Retina (tissue), 1 donor: ENCODE measurements around the gene DPP4.

Experiments used
- DNase-seq: peaks from one replicate; pipeline ENCODE4 v3.0.0-alpha.2; 2016

DPP4 gene

DNA sequence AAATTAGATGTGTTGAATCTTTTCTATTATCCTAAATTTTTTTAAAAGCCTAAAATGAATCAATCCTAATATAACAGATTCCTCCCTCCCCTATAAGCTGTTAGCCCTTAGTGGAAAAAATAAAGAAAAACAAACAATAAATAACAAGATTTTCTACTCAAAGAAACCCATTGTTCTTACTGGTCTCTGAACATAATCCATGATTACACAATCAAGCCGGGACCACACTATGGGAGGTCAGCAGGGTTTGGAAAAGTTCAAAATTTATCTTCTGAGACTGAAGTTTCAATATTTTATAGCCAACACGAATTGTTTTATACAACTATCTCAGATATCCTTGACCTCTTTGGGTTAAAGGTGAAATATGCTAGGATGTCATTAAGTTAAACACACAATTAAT, 57.9 kb downstream of the DPP4 start:
- DNase-seq = no peak

DNA sequence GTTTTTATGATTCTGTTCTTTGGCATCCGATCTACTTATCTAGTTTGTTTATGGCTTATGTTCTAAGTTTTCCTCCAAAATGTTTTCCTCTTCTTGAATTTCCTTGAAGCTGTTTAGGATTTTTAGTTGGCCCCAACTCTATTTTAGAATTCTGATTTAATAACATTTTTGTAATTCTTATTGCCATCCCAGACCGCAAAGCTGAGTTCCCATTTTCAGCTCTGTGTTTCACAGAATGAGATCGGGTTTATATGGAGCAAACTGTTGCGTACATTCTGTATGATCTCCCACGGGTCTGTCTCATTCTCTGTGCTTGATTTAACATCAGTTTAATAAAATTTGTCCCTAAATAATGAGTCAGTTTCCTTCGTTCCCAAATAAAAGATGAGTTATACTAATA, 59.3 kb downstream of the DPP4 start:
- DNase-seq = no peak

DNA sequence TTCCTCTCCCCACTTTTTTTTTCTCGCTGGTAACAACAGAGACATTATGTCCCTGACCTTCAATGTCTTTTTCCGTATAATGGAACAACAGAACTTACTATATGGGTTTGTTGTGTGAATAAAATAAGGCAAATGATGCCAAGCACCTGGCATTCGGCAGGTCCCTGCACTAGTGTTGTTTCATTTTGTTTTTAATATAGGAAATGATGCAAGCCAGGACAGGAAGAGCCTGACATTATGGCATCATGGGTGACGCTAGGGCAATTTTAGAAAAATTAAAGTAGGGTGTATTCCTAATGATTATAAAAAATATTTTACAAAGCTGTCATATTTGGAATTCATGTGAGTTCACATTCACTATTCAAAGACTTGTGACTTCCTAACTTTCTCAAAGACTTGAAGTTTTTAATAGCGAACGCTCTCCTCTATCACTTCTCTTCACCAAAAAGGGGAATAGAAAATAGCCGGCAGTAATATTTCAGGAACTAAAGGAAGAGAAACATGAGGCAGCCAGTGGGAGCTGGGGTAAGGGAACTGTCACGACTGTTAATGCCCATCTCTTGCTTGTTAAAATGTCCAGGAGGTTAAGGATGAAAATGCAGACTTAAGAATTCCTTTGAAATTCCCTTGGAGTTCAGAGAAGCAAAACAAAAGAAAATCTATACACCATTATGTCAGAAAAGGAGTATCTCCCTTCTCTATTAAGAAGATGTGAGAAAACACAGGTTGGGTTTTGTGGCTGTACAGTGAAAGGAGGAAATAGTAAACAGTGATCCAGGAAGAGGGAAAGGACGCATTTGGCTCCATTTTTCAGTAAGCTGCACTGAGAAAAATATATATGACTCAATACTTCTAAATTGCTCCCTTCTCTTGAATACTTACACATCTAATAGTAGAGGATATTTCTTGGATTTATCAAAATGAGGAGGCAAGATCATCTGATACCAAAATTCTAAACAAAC, 60.2 kb downstream of the DPP4 start:
- no peak for DNase-seq

DNA sequence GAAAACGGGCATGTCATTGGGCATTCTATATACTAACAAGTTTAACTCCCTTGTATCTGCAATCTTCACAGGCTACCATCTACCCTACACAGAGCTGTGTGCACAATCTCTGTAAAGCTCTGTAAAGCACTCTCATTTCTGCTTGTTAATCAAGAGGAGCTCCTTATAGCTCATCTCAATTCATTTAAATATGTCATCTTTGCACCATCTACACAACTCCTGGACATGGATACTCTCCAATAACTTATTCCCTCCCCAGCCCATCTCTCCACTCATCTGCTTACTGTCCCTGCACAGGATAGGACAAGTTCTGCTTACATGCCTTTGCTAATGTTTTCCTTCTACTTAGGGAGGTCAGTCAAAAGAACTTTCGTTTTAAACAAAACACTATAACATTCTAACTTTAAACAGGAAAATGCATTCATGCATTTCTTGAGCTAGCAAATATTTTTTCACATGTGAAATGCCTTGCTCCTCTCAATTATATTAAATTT, 61.4 kb downstream of the DPP4 start:
- no peak for DNase-seq

DNA sequence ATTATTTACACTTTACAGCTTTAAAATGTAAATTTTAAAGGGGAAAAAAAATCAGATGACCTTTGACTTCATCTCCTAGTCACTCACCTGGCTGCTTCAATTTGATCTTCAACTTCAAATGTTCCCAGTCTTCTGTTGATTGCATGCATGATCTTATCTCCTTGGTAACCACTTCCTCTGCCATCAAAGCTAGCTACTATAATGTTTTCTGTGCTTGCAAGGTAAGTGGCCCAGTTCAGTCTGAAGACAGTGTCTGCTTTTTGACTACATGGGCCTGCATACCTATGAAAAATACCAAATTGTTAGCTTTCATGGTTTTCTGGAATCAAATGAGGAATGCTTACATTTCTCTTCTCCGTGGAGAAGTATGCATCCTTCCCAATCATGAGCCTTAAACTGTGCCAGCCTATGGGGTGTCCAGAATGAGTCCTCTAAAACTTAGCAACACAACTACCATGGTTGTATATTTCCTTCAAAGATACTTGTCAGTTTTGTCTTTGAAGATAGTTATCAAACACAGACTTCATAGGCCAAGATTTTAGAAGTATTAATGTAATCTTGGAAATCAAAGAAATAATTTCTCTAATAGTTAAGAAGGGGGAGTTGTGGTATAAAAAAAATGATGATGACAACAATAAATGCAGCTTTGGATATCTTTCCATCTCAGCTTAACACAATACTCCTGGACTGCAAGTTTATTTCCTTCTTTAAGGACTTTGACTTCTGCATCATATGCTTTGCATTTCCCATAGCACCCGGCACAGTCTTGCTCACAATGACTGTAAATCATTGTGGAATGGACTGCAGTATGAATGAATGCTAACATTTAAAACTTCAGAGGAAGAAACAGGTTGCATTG, 62.1 kb downstream of the DPP4 start:
- DNase-seq = no peak

DNA sequence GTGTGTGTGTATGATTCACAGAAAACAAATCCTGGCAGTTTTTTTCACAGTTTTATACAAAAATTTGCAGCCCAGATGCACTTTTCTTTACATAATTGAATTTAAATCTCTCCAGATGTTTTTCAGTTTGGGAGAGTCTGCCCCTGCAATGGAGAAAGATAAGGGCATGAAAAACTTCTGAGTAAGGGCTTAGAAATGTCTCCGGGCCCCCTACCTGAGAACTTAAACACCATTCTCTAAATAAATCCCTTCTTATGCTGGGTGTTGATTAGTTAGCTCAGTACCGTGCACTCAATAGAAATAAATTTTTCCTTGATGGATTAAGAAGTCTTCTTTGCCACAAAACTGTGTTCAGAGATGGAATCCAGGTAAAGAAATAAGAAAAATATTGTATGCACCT, 64.5 kb downstream of the DPP4 start:
- DNase-seq = no peak

DNA sequence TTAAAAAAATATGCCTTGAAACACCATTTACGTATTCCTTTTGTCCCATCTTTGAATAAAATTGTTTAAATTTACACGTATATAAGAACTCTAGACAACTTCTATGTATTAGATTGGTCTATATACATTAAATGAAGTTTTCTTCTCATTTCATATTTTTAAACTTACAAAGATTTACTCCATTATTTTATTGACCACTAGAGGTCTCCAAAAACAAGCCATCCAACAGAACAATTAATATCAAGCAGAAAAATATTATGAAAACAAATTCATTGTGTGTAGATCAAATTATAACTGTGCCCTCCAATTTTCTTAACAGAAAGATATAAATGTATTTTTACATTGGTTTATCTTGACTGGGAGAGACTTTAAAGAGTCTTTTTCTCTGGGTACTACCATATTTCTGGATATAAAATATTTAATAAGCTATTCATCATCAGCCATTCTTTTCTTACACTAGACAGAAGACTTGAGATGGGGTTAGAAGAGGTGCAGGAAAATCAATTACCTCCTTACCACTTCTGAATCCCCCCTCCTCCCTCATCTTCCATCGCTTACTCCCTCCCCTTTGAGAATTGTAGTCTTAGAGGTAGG, 66.5 kb downstream of the DPP4 start:
- DNase-seq = no peak

DNA sequence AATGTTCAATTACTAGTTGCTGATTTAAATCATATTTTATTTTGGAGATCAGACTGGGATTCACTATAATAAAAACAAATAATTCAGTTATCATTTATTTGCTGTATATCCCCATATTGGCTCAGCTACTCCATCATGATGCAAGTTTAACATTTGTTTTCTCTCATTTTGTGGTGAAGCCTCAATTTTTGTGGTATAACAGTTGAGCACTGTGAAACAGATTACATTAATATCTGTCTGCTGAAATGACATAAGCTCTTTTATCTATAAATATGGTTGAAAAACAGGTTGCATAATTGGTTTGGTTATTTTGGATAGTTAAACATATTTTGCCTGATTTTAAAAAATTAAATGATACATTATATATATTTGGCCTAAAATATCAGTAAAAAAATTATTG, 67.7 kb downstream of the DPP4 start:
- DNase-seq = no peak

DNA sequence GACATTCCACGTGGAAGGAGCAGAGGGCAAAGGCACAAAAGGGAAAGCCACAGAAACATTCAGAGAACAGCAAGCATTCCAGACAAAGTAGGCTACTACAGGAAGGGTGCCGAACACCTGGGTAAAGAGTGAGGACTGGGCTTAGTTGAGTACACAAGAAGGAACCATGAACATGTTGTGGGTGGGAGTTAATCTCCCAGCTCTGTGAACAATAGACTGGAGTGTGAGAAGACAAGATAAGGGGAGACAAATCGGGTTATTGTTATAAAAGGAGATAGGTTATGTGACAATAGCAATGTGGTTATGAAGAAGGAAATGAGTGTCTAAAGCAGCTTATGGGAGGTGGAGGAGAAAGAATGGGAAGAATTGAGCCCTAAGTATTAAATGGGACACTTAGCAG, 70.0 kb downstream of the DPP4 start:
- DNase-seq = no peak

DNA sequence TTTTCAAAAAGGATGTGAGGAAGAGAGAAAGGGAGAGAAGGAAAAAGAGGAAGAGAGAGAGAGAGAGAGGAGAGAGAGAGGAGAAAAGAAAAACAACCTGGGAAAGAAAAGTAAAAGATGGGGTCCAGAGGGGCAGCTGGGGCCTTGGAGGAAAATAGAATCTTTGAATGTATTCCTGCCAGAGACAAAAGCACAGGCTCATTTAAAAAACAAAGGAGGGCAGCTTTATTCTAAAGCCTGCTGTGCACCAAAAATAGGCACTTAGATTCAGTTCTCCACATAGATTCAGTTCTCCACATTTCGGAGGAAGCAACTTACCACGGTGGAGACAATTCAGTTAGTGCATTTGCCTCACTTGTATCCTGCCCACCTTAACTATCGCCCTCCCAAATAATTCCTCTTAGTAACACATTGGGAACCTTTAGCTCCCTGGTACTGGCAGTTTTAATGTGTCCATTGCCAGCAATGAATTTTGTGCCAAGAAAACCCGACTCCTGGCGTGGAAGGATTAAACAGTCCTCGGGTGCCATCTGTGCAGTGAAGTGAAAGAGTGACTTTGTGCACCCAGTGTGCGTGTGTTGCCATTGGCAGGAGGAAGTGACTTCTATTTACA, 71.3 kb downstream of the DPP4 start:
- DNase-seq = no peak

DNA sequence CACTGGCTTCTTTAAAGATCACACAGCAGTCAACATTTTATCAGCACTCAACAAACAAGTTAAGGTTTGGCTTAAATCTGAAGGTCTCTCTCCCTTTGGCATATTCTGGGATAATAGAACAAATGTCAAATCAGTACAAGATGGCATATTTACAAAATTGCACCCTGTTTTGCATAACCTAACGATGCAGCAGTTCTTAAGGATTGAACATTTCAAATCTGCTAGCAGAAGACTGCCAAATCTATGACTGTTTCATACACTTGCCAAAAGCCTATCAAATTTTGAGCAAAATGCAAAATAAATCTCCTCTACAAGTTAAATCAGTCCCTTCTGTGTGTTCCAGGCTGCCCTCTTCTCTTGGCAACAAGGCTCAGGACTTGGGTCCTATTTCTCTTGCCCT, 73.6 kb downstream of the DPP4 start:
- DNase-seq = no peak

DNA sequence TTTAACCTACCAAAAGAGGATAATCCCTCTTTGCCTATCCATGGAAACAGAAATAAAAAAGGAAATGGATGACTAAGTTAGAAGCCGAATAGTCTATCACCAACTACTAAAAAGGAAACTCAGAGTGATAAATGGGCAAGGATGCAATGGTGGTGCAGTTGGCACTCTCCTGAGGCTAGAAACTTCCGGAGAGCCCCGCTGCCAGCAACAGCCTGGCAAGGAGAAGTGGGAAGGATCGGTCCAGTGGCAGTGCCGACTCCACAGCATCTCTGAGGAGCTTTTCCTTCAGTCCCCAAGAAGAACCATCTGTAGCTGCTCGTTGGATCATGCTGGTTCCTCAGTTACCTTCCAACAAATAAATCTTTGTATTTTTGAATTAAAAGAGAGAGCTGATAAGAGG, 74.7 kb downstream of the DPP4 start:
- no peak for DNase-seq

DNA sequence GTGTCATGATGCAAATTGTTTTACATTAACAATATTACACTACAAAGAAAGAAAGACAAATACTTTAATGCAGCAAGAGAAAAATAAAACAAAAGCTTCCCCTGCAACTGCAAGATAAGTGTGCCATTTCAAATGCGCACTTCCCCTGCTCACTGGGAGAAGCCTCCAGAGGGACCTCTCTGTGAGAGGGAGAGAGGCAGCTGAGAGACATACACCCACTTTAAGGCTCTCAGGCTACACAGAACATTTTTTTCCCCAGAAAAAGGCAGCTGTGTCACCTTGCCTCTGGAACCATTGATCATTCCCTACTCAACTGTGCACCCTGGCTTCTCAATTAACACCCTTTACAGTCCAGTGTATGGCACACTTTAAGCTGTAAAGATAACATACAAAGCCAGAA, 75.2 kb downstream of the DPP4 start:
- DNase-seq = no peak

DNA sequence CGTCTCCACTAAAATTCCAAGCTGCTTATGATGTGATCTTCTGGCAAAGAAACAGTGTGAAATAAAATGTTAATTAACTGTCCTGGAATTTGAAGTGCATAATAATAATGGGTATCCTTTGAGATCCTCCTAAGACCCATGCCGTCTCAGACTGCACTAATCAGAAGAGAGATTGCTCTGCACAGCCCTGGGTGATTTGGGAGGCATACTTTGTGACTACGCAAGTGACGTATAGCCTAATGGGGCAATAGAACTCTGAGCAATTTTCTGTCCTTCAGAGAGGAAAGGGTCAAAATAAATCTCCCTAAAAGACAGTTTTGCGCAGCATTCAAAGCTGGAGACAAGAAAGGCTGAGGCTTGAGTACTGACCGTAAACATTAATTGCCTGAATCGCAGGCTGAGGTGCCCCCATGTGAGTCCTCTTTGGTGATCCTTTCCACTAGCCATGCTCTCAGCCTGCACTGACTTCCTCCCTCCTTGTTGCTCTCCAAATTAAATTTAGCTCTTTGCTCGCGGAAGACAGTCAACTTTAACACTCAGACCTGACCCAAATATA, 76.0 kb downstream of the DPP4 start:
- no peak for DNase-seq

DNA sequence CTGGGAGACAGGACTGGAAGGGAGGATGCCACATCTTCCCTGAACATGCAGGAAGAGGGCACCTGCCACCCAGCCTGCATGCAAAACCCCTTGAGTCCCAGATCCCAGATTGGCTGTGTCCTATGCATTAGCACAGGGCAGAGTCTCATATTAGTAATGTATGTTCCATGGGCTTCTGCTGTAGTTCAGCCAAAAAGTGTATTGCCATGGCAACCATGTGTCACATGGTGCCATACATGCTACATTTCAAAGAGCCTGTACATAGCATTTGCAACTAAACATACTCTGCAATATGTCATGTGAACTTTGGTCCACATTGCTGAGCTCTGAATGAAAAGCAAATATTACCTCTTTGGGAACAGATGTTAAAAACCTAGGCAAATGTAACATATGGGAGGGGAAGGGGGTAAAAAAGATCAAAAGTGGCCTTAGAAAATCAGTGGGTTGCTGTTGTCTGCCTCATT, 78.4 kb downstream of the DPP4 start:
- no peak for DNase-seq

DNA sequence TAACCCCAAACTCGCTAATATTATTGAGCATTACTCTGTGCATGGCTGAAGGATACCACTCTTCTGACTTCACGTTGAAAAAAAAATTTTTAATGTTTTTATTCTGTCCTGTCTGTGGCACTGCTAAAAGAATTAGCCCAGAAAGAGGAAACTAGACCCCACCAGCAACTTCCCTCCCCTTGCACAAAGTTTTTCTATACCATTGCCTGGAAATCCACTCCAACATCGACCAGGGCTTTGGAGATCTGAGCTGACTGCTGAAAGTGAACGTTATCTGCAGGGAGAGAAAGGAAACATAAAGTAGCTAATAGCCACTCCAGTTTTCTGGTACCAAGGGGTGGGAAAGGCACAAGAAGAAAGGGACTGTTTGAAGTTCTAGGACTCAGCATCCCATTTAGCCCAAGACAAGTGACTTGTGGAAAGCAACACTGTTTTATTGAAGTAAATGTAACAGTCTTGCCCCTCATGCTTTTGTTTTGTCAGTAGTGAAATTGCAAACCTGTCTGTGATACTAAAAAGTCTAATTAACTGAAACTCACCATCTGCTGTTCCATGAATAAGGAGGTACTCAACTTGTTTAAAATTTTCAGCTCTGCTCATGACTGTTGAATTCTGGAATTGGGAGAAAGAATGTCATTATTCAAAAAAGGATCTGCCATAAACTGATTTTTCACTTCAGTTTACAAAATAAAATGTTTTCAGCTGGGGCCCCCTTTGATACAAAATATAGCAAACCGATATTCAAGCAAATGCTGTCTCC, 79.1 kb downstream of the DPP4 start:
- DNase-seq = no peak

DNA sequence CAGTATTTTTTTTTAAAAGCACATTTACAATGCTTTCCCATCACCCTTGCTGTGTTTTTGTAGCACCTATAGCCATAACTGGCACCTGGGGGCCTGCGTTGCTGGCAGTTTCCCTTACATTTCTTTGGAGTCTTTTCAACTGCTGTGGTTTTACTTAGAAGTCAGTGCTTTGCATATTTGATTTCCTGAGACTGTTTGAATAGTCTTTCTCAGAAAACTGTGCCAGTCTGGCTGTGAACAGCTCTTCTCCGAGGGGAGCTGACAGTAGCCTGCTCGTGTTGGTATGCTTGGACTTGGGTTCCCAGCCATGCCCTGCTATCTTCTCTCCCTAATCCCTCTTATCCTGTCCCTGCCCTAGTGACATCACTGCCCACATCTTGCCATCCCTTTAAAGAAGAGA, 81.5 kb downstream of the DPP4 start:
- DNase-seq = no peak

DNA sequence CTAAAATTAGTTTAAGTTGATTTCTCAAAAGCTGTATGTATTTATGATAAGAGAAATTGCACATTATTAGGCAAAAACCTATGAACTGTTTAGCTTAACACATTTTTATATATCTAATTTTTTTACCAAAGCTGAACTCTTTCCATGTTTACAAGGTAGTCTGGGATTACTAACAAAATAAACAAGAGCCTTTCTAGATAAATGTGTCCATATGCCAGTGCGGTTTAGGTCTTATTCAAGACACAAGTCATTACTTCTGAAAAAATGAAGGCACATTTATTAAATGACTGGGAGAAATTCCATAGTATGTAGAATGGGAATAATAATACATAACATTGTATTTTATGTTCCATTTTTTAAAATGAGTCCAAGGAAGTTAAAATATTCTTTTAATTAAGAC, 82.0 kb downstream of the DPP4 start:
- DNase-seq = no peak

DNA sequence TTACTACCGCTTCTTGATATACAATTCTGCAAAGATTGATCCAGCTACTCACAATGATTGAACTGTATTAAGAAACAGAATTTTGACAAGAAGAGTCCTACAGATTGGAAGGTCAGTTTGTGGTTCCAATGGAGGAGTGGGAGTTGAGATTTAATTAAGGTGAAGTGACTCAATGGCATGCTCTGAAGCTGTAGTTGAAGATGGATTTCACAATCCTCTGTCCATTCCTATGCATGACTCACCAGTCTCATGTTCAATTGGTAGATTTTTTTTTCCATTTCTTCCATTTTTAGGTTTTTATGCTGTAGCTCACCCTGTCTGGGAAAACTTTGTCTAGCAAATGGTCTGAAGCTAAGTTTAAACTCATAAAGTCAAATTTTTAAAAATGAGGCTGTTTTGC, 83.3 kb downstream of the DPP4 start:
- DNase-seq = no peak

DNA sequence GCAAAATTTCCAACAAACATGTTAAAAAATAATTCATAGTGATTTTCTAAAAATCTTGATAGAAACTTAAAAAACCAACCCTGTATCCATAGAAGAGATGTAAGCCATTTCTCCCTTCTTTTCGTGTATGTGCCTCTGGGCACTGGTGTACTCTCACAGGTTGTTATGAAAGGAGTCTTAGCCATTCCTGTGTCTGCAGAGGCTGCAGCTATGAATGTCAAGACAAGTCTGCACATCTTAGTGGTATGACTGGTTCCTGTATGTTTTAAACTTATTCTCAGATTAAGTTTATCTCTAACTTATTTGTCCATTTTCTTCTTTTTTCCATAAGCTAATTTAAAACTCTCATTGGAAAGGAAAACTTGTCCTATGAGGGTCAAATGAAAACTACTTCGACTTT, 84.0 kb downstream of the DPP4 start:
- no peak for DNase-seq

DNA sequence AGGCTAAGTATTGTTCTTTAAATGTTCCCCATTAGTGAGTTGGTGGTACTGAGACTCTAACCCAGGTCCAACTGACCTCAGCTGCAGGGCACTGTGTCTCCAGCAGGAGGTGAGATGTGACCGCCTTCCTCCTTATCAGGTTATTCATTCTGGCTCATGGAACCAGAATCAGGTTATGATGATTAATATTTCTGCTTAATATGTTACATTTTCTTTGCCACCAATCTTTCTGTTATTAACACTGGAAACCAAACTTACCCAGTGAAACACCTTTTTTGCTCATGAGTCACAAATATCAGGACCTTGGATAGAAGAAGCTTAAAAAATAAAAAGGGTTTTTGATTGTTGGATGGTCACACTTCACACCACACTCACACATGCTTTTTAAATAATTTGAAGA, 85.4 kb downstream of the DPP4 start:
- DNase-seq = no peak

DNA sequence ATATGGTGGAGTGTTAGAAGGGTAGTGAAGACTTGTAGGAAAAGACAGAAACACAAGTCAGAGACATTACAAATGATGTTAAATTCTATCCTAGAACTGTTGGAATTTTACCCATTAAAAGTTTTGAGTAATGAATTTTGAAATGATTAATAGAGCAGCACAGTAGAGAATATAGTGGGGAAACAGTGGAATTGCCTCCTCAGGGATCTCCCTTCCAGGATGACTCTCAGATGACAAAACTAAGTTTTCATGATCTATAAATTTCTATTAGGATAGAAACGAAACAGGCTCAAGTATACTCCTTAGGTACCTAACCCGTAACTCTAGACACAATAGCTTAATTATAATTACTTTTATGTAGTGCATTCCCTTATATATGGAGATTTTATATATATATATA, 86.7 kb downstream of the DPP4 start:
- no peak for DNase-seq
